Panc1 (cell line): ENCODE results near the gene SLC9A9.

Source experiments
- CTCF ChIP-seq: fragments of 450-650 bp; IDR thresholded peaks from 2 replicates; pipeline ENCODE4 v1.5.1; 2017; ENCODE audit warnings: mild to moderate bottlenecking
- POLR2AphosphoS5 ChIP-seq: IDR thresholded peaks from 2 replicates; pipeline ENCODE4 v1.6.1; 2012; ENCODE audit warnings: mild to moderate bottlenecking, low read depth, low read length, moderate library complexity
- SIN3A ChIP-seq: IDR thresholded peaks from 2 replicates; pipeline ENCODE4 v1.6.1; 2012; ENCODE audit warnings: low read depth, mild to moderate bottlenecking, low read length, moderate library complexity, borderline replicate concordance; ENCODE audit not compliant: insufficient read depth

- no peak for TF ChIP-seq POLR2AphosphoS5
- no peak for TF ChIP-seq CTCF
- no peak for TF ChIP-seq SIN3A
These were observed 423.4 kb downstream of the SLC9A9 start for GRCh38 chr3:143424874-143425273.
